ENCODE results near the gene MCF2L2. TPM values are rescaled to one million over a fixed set of nuclear protein-coding genes. Genes with fewer than 3 reads are reported as not detected.
"Not testable (repeated sequence)": the region's sequence is repeated elsewhere in the genome, so short reads cannot be mapped to it uniquely, and the experiment has no call there.

The MCF2L2 gene
- total RNA-seq, 1 donor = 5.1 TPM

- no peak for DNase-seq (ENCODE audit: low read depth in 2 of 3, low spot score in 2 of 3)
Measured at GRCh38 chr3:183375337-183375736, 53.1 kb downstream of the MCF2L2 start.

GRCh38 chr3:183372911-183373310 is 55.5 kb downstream of the MCF2L2 start:
- DNase-seq (ENCODE audit: low read depth in 2 of 3, low spot score in 2 of 3) = no peak

DNA sequence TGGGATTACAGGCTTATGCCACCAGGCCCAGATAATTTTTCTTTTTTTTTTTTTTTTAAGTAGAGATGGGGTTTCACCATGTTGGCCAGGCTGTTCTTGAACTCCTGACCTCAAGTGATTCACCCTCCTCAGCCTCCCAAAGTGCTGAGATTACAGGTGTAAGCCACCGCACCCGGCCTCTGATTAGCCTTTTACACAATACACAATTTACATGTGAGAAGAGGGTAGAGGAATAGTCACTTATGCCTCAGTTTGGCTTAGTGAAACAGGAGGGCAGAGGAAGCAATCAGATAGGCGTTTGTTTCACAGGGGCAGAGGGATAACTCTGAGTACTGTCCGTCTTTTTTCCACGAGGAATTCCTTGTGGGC is 56.8 kb downstream of the MCF2L2 start:
- DNase-seq (ENCODE audit: low read depth in 2 of 3, low spot score in 2 of 3) = not testable (repeated sequence)

GRCh38 chr3:183370391-183370790 is 58.0 kb downstream of the MCF2L2 start:
- DNase-seq (ENCODE audit: low read depth in 2 of 3, low spot score in 2 of 3) = no peak

- DNase-seq (ENCODE audit: low read depth in 2 of 3, low spot score in 2 of 3) = no peak
Measured at GRCh38 chr3:183369627-183370026, 58.8 kb downstream of the MCF2L2 start.

DNA sequence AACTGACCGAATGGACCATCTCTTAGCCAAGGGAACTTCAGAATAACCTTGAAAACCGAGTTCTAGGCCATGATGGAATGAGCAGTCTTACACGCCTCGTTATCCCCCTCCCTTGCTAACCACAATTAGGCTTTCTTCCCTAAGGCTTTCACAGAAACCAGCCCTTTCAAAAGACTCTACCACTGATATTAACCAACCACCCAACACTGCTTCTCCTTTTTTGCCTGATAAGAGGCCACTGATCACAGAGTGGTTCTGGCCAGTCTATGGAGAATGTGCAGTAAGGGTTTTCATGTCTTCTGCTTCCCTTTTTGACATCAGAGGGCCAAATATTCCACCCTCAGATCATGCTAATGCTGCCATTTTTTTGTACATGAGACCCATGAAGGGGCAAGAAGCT is 59.3 kb downstream of the MCF2L2 start:
- DNase-seq (ENCODE audit: low read depth in 2 of 3, low spot score in 2 of 3) = peak in 1 of 3 donors; percentile 52

GRCh38 chr3:183360971-183361624 is 67.3 kb downstream of the MCF2L2 start:
- no peak for DNase-seq (ENCODE audit: low read depth in 2 of 3, low spot score in 2 of 3)

- DNase-seq (ENCODE audit: low read depth in 2 of 3, low spot score in 2 of 3) = no peak
Measured at GRCh38 chr3:183359036-183359435, 69.4 kb downstream of the MCF2L2 start.

DNA sequence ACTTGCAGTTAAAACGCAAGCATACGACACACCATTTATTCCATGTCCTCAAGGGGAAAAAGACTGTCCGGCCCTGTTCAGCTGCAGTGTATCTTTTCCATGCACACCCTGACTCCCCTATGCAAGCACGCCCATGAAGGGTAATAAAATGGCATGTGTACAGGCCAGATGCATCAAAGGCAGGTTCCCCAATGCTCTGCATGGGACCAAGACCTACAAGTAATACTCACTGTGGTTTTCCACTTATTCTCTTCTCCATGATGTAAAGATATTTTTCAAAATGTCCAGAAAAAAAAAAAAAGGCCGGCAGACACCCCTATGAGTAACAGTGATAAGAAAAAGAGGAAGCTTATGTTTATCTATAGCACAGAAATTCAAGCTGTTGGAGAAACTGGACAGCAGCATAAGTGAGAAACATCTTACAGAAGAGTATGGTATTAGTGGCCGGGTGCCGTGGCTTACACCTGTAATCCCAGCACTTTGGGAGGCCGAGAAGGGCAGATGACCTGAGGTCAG is 70.8 kb downstream of the MCF2L2 start:
- DNase-seq (ENCODE audit: low read depth in 2 of 3, low spot score in 2 of 3) = peak in 1 of 3 donors; percentile 69

DNA sequence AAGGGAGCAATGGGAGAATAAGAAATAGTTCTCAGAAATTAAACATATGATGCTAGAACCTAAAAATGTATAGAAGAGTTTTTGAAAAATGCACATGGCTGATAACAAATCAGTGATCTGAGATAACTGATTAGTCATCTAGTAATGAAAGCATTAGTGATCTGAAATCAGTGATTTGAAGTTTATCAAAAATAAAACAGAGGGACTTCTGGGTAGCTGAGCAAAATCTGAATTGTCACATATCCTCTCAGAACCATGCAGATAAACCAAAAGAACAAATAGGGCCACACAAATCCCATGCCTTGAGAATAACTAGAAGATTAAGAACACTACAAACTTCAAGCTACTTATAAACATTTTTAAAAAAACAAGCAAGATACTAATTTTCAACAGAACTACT is 71.5 kb downstream of the MCF2L2 start:
- no peak for DNase-seq (ENCODE audit: low read depth in 2 of 3, low spot score in 2 of 3)

- no peak for DNase-seq (ENCODE audit: low read depth in 2 of 3, low spot score in 2 of 3)
Measured at GRCh38 chr3:183354874-183355273, 73.5 kb downstream of the MCF2L2 start.

DNA sequence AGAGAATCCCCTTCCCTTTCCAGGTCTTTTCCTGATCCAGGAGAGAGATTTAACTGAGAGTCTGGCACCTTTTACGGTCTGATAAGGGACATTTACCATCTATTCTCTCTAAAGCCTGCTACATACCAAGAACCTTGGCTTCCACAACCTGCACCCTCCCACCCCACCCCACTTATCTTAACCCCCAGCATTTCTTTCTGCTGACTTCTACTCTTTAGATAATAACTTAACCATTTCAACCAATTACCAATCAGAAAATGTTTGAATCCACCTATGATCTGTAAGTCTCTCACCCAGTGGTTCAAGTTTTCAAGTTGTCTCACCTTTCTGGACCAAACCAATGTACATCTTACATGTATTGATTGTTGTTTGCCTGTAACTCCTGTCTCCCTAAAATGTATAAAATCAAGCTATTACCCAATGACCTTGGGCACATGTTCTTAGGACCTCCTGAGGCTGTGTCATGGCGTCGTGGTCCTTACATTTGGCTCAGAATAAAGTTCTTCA is 74.0 kb downstream of the MCF2L2 start:
- no peak for DNase-seq (ENCODE audit: low read depth in 2 of 3, low spot score in 2 of 3)

DNA sequence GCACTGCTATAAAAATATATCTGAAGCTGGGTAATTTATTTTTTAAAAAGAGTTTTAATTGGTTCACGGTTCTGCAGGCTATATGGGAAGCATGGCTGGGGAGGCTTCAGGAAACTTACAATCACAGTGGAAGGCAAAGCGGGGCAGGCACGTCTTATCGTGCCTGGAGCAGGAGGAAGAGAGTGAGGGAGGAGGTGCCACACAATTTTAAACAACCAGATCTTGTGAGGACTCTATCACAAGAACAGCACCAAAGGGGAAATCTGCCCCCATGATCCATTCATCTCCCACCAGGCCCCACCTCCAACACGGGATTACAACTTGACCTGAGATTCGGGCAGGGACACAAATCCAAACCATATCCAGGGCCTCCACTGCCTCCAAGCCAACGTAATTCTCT is 75.0 kb downstream of the MCF2L2 start:
- DNase-seq (ENCODE audit: low read depth in 2 of 3, low spot score in 2 of 3) = no peak

- no peak for DNase-seq (ENCODE audit: low read depth in 2 of 3, low spot score in 2 of 3)
Measured at GRCh38 chr3:183350164-183350563, 78.3 kb downstream of the MCF2L2 start.

DNA sequence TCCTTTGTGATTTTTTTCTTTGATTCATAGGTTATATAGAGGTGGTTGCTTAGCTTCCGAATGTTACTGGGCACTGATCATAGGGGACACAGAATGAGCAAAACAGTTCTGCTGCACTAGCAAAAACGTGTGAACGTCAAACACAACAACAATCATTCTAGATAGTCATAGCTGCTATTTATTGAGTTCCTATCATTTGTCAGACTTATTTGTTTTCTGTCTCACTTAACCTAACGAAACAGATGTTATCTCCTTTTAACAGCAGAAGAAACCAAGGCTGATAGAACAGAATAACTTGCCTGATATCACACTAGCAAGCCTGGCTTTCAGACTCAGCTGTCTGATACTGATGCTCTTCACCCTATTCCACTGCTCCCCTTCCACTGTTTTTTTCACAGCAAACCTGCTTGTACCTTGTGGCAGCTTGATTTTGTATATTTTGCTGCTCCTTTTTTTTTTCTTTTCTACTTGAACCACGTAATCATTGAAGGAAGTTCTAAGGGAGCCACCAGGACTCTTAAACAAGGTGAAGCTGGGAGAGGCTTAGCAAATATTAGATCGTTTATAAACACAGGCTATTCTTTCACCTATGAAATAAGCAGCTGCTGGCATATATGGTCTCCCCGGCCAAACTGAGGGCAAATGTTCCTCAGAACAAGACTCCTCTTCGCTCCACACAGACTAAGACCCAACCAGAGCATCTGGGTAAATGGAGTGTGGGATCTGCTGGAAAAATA is 78.8 kb downstream of the MCF2L2 start:
- no peak for DNase-seq (ENCODE audit: low read depth in 2 of 3, low spot score in 2 of 3)

GRCh38 chr3:183342824-183343223 is 85.6 kb downstream of the MCF2L2 start:
- no peak for DNase-seq (ENCODE audit: low read depth in 2 of 3, low spot score in 2 of 3)

GRCh38 chr3:183341545-183342288 is 86.7 kb downstream of the MCF2L2 start:
- no peak for DNase-seq (ENCODE audit: low read depth in 2 of 3, low spot score in 2 of 3)

DNA sequence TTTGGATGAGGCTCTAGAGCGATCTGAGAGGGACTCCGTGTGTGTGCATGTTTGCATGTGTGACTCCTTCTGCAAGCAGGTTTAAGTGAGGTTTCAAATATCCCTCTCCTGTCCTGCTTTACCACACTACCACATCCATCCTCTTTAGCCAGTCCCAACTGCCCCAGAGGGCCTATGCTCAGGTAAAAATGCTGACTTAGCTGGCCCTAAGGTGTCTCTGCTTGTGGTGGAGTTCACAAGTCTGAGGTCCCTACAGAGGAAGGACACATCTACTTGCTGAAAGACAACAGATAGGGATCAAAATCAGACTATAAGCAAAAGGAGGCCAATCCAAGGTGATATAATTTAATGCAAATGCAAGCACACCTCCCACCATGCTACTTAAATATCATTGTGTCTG is 88.2 kb downstream of the MCF2L2 start:
- no peak for DNase-seq (ENCODE audit: low read depth in 2 of 3, low spot score in 2 of 3)

GRCh38 chr3:183339461-183340086 is 88.8 kb downstream of the MCF2L2 start:
- no peak for DNase-seq (ENCODE audit: low read depth in 2 of 3, low spot score in 2 of 3)

- DNase-seq (ENCODE audit: low read depth in 2 of 3, low spot score in 2 of 3) = no peak
Measured at GRCh38 chr3:183338520-183338919, 89.9 kb downstream of the MCF2L2 start.

- DNase-seq (ENCODE audit: low read depth in 2 of 3, low spot score in 2 of 3) = no peak
Measured at GRCh38 chr3:183332487-183332886, 95.9 kb downstream of the MCF2L2 start.

All from hematopoietic multipotent progenitor cell (in vitro differentiated cells).